ENCODE data around the gene LEMD3. TPM values are rescaled to one million over a fixed set of nuclear protein-coding genes. Genes with fewer than 3 reads are reported as not detected.

LEMD3 gene
- total and polyA plus RNA-seq, 2 experiments from 2014 or later = 15.4 to 56.7 TPM

- no peak overlapping the region for H3K27ac Mint-ChIP-seq
- Histone ChIP-seq H3K4me3 (no peak overlapping the region), H3K79me2 (replicated peaks; ENCODE audit: insufficient read depth) (no peaks in the 10 kb centered on the region), H3K36me3 (ENCODE audit: insufficient read depth) (no peaks in the 10 kb centered on the region), H2AFZ (no peak overlapping the region), H3K4me2 (no peak overlapping the region), H3K9me2 (ENCODE audit: insufficient read depth) (no peaks in the 10 kb centered on the region), H3K27ac (ENCODE audit: low read depth) (no peak overlapping the region), H3K27me3 (ENCODE audit: insufficient read depth) (no peaks in the 10 kb centered on the region), H3K4me1 (ENCODE audit: insufficient read depth) (peaks cover 9% of the 10 kb centered on the region; the same call in 1 of the 2 replicates), H4K20me1 (replicated peaks; ENCODE audit: insufficient read depth) (no peaks in the 10 kb centered on the region), H3F3A (replicated peaks; ENCODE audit: low read depth) (no peaks in the 10 kb centered on the region)
- ATAC-seq = no peak
- H3K27me3 Mint-ChIP-seq (ENCODE audit: insufficient read depth, low read depth, poor library complexity) = no peaks in the 10 kb centered on the region
- DNase-seq (ENCODE audit: low spot score) = no peak
- peaks cover 4% of the 10 kb centered on the region; the same call in 1 of the 3 replicates for H3K36me3 Mint-ChIP-seq (ENCODE audit: low read depth)
- H3K9me3 Mint-ChIP-seq = peaks cover 7% of the 10 kb centered on the region; the same call in 2 of the 3 replicates
- TF ChIP-seq NANOG (IDR thresholded peaks at IDR 0.05; ENCODE audit: borderline replicate concordance) = no peak
- TF ChIP-seq, protein P1, sequence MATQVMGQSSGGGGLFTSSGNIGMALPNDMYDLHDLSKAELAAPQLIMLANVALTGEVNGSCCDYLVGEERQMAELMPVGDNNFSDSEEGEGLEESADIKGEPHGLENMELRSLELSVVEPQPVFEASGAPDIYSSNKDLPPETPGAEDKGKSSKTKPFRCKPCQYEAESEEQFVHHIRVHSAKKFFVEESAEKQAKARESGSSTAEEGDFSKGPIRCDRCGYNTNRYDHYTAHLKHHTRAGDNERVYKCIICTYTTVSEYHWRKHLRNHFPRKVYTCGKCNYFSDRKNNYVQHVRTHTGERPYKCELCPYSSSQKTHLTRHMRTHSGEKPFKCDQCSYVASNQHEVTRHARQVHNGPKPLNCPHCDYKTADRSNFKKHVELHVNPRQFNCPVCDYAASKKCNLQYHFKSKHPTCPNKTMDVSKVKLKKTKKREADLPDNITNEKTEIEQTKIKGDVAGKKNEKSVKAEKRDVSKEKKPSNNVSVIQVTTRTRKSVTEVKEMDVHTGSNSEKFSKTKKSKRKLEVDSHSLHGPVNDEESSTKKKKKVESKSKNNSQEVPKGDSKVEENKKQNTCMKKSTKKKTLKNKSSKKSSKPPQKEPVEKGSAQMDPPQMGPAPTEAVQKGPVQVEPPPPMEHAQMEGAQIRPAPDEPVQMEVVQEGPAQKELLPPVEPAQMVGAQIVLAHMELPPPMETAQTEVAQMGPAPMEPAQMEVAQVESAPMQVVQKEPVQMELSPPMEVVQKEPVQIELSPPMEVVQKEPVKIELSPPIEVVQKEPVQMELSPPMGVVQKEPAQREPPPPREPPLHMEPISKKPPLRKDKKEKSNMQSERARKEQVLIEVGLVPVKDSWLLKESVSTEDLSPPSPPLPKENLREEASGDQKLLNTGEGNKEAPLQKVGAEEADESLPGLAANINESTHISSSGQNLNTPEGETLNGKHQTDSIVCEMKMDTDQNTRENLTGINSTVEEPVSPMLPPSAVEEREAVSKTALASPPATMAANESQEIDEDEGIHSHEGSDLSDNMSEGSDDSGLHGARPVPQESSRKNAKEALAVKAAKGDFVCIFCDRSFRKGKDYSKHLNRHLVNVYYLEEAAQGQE (IDR thresholded peaks at IDR 0.05; ENCODE audit: unreplicated experiment) = no peak
- no peak for TF ChIP-seq ZNF114 (CRISPR knock-in tag; IDR thresholded peaks at IDR 0.05)
- TF ChIP-seq, protein P2, sequence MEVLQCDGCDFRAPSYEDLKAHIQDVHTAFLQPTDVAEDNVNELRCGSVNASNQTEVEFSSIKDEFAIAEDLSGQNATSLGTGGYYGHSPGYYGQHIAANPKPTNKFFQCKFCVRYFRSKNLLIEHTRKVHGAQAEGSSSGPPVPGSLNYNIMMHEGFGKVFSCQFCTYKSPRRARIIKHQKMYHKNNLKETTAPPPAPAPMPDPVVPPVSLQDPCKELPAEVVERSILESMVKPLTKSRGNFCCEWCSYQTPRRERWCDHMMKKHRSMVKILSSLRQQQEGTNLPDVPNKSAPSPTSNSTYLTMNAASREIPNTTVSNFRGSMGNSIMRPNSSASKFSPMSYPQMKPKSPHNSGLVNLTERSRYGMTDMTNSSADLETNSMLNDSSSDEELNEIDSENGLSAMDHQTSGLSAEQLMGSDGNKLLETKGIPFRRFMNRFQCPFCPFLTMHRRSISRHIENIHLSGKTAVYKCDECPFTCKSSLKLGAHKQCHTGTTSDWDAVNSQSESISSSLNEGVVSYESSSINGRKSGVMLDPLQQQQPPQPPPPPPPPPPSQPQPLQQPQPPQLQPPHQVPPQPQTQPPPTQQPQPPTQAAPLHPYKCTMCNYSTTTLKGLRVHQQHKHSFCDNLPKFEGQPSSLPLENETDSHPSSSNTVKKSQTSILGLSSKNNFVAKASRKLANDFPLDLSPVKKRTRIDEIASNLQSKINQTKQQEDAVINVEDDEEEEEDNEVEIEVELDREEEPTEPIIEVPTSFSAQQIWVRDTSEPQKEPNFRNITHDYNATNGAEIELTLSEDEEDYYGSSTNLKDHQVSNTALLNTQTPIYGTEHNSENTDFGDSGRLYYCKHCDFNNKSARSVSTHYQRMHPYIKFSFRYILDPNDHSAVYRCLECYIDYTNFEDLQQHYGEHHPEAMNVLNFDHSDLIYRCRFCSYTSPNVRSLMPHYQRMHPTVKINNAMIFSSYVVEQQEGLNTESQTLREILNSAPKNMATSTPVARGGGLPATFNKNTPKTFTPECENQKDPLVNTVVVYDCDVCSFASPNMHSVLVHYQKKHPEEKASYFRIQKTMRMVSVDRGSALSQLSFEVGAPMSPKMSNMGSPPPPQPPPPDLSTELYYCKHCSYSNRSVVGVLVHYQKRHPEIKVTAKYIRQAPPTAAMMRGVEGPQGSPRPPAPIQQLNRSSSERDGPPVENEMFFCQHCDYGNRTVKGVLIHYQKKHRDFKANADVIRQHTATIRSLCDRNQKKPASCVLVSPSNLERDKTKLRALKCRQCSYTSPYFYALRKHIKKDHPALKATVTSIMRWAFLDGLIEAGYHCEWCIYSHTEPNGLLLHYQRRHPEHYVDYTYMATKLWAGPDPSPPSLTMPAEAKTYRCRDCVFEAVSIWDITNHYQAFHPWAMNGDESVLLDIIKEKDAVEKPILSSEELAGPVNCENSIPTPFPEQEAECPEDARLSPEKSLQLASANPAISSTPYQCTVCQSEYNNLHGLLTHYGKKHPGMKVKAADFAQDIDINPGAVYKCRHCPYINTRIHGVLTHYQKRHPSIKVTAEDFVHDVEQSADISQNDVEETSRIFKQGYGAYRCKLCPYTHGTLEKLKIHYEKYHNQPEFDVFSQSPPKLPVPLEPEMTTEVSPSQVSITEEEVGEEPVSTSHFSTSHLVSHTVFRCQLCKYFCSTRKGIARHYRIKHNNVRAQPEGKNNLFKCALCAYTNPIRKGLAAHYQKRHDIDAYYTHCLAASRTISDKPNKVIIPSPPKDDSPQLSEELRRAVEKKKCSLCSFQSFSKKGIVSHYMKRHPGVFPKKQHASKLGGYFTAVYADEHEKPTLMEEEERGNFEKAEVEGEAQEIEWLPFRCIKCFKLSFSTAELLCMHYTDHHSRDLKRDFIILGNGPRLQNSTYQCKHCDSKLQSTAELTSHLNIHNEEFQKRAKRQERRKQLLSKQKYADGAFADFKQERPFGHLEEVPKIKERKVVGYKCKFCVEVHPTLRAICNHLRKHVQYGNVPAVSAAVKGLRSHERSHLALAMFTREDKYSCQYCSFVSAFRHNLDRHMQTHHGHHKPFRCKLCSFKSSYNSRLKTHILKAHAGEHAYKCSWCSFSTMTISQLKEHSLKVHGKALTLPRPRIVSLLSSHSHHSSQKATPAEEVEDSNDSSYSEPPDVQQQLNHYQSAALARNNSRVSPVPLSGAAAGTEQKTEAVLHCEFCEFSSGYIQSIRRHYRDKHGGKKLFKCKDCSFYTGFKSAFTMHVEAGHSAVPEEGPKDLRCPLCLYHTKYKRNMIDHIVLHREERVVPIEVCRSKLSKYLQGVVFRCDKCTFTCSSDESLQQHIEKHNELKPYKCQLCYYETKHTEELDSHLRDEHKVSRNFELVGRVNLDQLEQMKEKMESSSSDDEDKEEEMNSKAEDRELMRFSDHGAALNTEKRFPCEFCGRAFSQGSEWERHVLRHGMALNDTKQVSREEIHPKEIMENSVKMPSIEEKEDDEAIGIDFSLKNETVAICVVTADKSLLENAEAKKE (CRISPR knock-in tag; IDR thresholded peaks at IDR 0.05) = no peak
- no peak for TF ChIP-seq EZH2 (IDR thresholded peaks at IDR 0.05; ENCODE audit: low read depth, unreplicated experiment)
- TF ChIP-seq ETS1 (IDR thresholded peaks at IDR 0.05) = no peak
- TF ChIP-seq EZH2phosphoT487 (IDR thresholded peaks at IDR 0.05; ENCODE audit: unreplicated experiment) = no peak
- TF ChIP-seq STAT1 (IDR thresholded peaks at IDR 0.05; ENCODE audit: unreplicated experiment) = no peak
- no peak for TF ChIP-seq CTCF (conservative IDR thresholded peaks at IDR 0.05; ENCODE audit: low read depth in 2 of 2)
- no peak for TF ChIP-seq CREB1 (CRISPR knock-in tag; IDR thresholded peaks at IDR 0.05; ENCODE audit: low read depth)
- H3K4me1 Mint-ChIP-seq = peaks cover 1% of the 10 kb centered on the region; the same call in 2 of the 3 replicates
- no peak overlapping the region for H3K4me3 Mint-ChIP-seq
Observed at GRCh38 chr12:65133879-65134278, 35.5 kb upstream of the LEMD3 start.
